Esophagus squamous epithelium (tissue), 4 donors: ENCODE results near the gene MSH3.

ENCODE experiments used
- CTCF ChIP-seq, 6 experiments: fragments of 450-650 bp in 4 of 6; fragments of 200-600 bp in 2 of 6; sonication (generic) in 2 of 6; IDR thresholded peaks; one replicate each; pipeline ENCODE4 v1.5.1; 2016 to 2019; ENCODE audit warnings: antibody characterized with exemption in 6 of 6, mild to moderate bottlenecking in 4 of 6, moderate library complexity in 4 of 6
- POLR2A ChIP-seq, 4 donors: fragments of 450-650 bp; IDR thresholded peaks; one replicate each; pipeline ENCODE4 v1.6.1; 2017; ENCODE audit warnings: antibody characterized with exemption in 4 of 4, mild to moderate bottlenecking in 4 of 4, moderate library complexity in 3 of 4

GRCh38 chr5:80761966-80762365 is 107.5 kb downstream of the MSH3 start:
- no peak for TF ChIP-seq CTCF (IDR thresholded peaks at IDR 0.05)
- no peak for TF ChIP-seq POLR2A (IDR thresholded peaks at IDR 0.05)
